Activated T-cell treated with anti-CD3 and anti-CD28 coated beads, Interleukin-2, amount 50 U/mL, for 4 hours (primary cell): ENCODE results near the gene COL4A1. TPM values are rescaled to one million over a fixed set of nuclear protein-coding genes. Genes with fewer than 3 reads are reported as not detected.

Source experiments
- ATAC-seq, 2 donors: fragments of 200-7000 bp; cut with Tn5 transposase; one replicate each; pipeline ENCODE4 v1.10.0; 2021
- DNase-seq: peaks from one replicate; pipeline ENCODE4 v3.0.0-alpha.2; 2020
- H3K27me3 Mint-ChIP-seq: one replicate; pipeline ENCODE4 v1.8.0; 2021; ENCODE audit warnings: low read depth, mixed read lengths
- H3K36me3 Mint-ChIP-seq: one replicate; pipeline ENCODE4 v1.8.0; 2022; ENCODE audit warnings: mixed read lengths; ENCODE audit not compliant: insufficient read depth
- H3K4me1 Mint-ChIP-seq: one replicate; pipeline ENCODE4 v1.8.0; 2021; ENCODE audit warnings: low read depth, mixed read lengths
- H3K4me3 Mint-ChIP-seq: one replicate; pipeline ENCODE4 v1.8.0; 2021; ENCODE audit warnings: mild to moderate bottlenecking, moderate library complexity, mixed read lengths
- H3K9me3 Mint-ChIP-seq: one replicate; pipeline ENCODE4 v1.8.0; 2021; ENCODE audit warnings: mixed read lengths
- total RNA-seq, 3 donors: library from RNA; stranded (reverse); gene quantifications; one replicate each; pipeline ENCODE4 v1.2.1, GENCODE V29; 2021

The COL4A1 gene
- total RNA-seq, 3 donors from 2014 or later, result 0.42 to 0.66 (median 0.54) TPM

DNA sequence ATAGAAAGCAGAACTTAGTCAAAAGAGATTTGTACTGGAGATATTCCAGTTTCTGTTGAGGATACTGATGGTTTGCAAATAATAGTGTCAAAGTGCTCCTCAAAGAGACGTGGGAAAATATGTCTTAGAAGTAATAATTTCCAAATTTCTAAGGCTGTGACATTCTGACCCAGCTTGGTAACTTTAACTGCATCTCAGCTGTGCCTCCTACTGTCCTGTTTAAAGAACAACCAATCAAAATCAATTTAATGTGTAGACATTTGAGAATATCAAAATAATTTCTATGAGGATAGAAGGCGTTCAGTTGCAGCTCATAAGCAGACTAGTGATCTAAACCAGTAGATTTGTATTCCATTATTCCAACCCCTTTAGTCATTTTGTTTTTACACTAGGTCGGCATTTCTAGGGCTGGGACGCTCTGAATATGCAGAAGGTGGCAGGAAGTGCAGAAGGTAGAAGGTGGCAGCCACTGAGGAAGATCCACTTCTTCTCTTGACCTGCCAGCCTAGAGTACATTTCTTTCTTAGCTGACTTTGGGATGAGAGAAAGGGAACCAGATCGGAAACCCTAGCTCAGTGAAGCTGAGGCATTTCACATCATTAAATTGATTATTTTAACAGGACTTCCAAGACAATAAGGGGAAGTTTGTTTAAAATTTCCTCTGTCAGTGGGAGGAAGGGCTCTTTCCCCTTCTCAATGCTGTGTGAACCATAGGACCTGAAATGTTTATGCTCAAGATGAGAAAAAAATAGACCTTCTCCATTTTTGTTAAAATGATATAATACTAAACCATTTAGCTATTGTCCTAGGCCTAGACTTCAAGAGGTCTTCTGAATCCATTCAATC, 67.5 kb downstream of the COL4A1 start:
- Mint-ChIP-seq H3K27me3 (peaks cover 13% of the 10 kb centered on the region), H3K4me1 (no peaks in the 10 kb centered on the region), H3K9me3 (no peaks in the 10 kb centered on the region), H3K4me3 (no peak overlapping the region), H3K36me3 (no peaks in the 10 kb centered on the region)
- DNase-seq (no peak), ATAC-seq (no peak)

DNA sequence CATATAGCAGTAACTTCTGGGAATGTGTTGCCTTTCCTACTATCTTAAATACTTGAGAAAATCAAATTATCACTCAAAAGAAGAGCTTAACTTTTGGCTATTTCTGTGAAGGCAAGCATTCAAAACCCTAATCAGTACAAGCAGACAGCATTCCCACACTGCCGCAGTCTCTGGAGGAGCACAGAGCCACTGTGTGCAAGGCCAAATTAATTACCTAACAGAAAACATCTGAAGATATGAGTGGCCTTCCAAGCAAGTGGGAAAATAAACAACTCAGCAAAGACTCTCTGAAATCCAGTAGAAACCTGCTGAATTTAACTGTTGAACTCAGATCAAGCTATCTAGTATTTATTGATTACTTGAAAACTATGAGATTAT, 68.2 kb downstream of the COL4A1 start:
- ATAC-seq (no peak), DNase-seq (no peak)
- no peaks in the 10 kb centered on the region for H3K36me3 Mint-ChIP-seq
- no peaks in the 10 kb centered on the region for H3K9me3 Mint-ChIP-seq
- peaks cover 20% of the 10 kb centered on the region for H3K27me3 Mint-ChIP-seq
- no peak overlapping the region for H3K4me3 Mint-ChIP-seq
- H3K4me1 Mint-ChIP-seq, result no peaks in the 10 kb centered on the region

DNA sequence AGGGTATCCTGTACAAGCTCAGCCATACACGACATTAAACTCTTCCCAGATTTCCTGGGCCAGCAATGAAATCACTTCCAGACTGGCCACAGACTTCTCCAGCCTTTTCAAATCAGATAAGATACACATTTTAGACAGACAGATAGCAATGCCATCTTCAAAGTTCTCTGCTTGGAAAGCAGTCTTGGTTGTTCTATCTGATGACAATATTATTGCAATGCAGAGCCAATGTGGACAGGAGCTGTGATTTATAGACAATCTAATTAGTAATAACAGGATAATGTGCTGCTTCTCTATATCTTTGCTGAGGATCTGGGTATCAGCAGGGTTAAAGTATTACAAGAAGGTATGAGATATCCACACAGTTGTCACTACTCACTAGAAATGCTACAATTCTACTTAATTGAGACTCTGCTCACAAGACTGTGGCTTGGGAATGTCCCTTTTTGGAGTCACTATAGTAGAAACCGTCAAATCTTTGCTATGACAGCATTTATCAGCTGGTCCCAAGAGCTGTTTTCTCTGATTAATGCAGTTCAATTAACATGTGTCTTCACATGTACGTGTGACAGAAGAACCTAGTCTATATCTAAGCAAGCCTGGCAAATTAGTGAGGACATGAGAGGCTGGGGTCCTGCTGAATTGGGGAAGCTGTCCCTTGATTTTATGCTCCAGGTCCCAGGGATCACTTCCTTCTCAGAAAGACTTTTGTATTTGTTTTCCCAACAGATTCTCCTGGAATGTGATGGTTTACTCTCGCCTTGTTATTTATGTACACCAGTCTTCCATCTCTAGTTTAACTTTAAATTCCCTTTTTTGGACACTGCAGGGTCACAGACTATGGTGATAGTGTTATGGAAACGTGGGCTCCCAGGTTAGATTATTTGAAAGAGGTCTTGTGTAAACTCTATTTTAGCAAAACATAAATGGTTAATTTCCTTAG, 68.8 kb downstream of the COL4A1 start:
- H3K4me1 Mint-ChIP-seq, result no peaks in the 10 kb centered on the region
- H3K9me3 Mint-ChIP-seq, result no peaks in the 10 kb centered on the region
- no peak overlapping the region for H3K4me3 Mint-ChIP-seq
- H3K36me3 Mint-ChIP-seq, result no peaks in the 10 kb centered on the region
- H3K27me3 Mint-ChIP-seq, result peaks cover 24% of the 10 kb centered on the region
- ATAC-seq, result no peak
- DNase-seq, result no peak

DNA sequence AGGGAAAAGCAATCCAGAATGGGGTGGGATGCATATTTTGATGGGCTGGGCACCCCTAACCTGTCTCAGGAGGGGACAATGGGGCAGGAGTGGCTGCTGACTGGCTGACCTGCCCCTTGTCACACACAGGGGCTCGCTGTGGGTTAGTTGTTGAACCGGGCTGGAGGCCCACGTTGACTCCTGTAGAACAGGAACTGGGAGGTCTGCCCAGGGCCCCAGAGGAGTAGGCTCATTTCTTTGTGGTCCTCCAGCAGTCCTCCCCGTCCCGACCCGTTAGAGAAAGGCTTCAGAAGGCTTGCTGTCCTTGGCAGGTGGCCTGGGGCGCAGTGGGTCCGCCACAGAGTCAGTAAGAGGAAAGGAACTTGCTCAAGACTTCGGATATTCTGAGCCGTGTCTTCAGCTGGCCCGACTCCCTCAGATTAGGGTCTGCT, 70.1 kb downstream of the COL4A1 start:
- Mint-ChIP-seq H3K4me3 (no peak overlapping the region), H3K9me3 (no peaks in the 10 kb centered on the region), H3K27me3 (peaks cover 22% of the 10 kb centered on the region), H3K36me3 (no peaks in the 10 kb centered on the region), H3K4me1 (no peaks in the 10 kb centered on the region)
- ATAC-seq (no peak), DNase-seq (no peak)

DNA sequence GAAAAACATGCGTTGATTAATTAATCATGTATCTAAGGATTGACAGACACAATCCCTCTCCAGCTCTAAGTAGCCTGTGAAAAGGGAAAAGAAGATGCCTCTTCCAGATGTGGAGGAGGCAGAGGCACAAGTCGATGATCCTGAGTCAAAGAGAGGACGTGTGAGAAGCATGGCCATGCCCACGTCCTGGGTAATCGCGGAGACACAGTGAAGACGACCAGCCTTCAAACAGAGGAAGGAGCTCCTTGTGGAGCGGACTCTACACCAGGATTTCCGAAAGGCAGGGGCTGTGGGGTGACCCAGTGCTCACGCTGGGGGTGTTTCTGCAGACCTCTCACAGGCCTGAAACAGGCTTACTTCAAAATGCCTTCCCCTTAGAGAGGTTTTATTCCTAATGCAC, 70.5 kb downstream of the COL4A1 start:
- Mint-ChIP-seq H3K27me3 (peaks cover 23% of the 10 kb centered on the region), H3K4me3 (no peak overlapping the region), H3K36me3 (no peaks in the 10 kb centered on the region), H3K4me1 (no peaks in the 10 kb centered on the region), H3K9me3 (no peaks in the 10 kb centered on the region)
- DNase-seq (no peak), ATAC-seq (no peak)

- Mint-ChIP-seq H3K36me3 (no peaks in the 10 kb centered on the region), H3K4me3 (no peak overlapping the region), H3K4me1 (no peaks in the 10 kb centered on the region), H3K9me3 (no peaks in the 10 kb centered on the region), H3K27me3 (peaks cover 31% of the 10 kb centered on the region)
- ATAC-seq (no peak), DNase-seq (no peak)
These were observed 72.4 kb downstream of the COL4A1 start for GRCh38 chr13:110234532-110234931.

- ATAC-seq, result no peak
- no peak for DNase-seq
- Mint-ChIP-seq H3K9me3 (no peaks in the 10 kb centered on the region), H3K27me3 (peaks cover 31% of the 10 kb centered on the region), H3K4me3 (no peak overlapping the region), H3K4me1 (no peaks in the 10 kb centered on the region), H3K36me3 (no peaks in the 10 kb centered on the region)
These were observed 73.0 kb downstream of the COL4A1 start for GRCh38 chr13:110233951-110234280.

- ATAC-seq, result no peak
These were observed 73.6 kb downstream of the COL4A1 start for GRCh38 chr13:110233181-110233950.

DNA sequence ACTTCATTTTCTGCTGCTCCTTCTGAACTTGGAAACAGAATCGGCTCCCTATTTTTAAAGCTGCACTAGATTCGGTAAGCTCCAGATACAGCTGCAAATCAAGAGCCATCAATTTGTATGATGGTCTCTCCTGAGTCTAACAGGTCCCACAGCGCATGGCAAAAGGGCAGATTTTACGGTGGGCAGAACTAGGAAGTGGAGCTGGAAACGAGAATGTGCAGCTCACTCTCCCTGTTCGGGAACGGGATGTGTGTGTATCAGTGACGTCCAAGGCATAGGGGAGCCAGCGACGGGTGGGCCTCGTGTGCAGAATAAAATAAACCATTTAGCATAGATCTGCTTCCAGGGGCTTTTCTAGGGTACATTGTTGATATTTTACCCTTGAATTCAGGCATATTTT, 74.2 kb downstream of the COL4A1 start:
- H3K36me3 Mint-ChIP-seq, result no peaks in the 10 kb centered on the region
- no peaks in the 10 kb centered on the region for H3K9me3 Mint-ChIP-seq
- peaks cover 31% of the 10 kb centered on the region for H3K27me3 Mint-ChIP-seq
- no peaks in the 10 kb centered on the region for H3K4me1 Mint-ChIP-seq
- ATAC-seq (no peak), DNase-seq (no peak)
- H3K4me3 Mint-ChIP-seq, result no peak overlapping the region

More at GRCh38 chr13:110233181-110233950, 73.6 kb downstream of the COL4A1 start:
- Mint-ChIP-seq H3K4me3 (no peak overlapping the region), H3K9me3 (no peaks in the 10 kb centered on the region), H3K4me1 (no peaks in the 10 kb centered on the region), H3K36me3 (no peaks in the 10 kb centered on the region), H3K27me3 (peaks cover 31% of the 10 kb centered on the region)
- no peak for DNase-seq

DNA sequence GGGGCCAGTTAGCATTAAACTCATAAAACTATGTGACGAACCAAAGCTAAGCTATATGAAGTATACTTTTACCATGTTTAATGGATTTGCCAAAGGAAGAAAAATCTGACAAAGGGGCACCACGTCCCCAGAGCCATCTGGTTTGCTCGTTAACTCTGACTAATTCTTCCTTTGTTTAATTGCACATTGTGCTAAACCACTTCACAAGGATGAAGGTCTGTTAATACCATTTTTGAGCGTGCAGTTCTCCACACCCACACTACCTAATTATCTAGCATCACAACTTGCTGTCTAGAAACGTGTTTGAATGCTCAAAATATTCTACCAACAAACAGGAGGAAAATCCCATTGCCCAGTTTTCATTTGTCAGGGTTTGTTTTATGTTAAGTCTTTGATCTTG, 74.8 kb downstream of the COL4A1 start:
- Mint-ChIP-seq H3K36me3 (no peaks in the 10 kb centered on the region), H3K4me3 (no peak overlapping the region), H3K4me1 (no peaks in the 10 kb centered on the region), H3K27me3 (peaks cover 31% of the 10 kb centered on the region), H3K9me3 (no peaks in the 10 kb centered on the region)
- ATAC-seq (no peak), DNase-seq (no peak)

- Mint-ChIP-seq H3K4me1 (no peaks in the 10 kb centered on the region), H3K4me3 (no peak overlapping the region), H3K9me3 (no peaks in the 10 kb centered on the region), H3K36me3 (no peaks in the 10 kb centered on the region), H3K27me3 (peaks cover 30% of the 10 kb centered on the region)
- ATAC-seq, result no peak
- no peak for DNase-seq
These were observed 75.5 kb downstream of the COL4A1 start for GRCh38 chr13:110231348-110232047.

DNA sequence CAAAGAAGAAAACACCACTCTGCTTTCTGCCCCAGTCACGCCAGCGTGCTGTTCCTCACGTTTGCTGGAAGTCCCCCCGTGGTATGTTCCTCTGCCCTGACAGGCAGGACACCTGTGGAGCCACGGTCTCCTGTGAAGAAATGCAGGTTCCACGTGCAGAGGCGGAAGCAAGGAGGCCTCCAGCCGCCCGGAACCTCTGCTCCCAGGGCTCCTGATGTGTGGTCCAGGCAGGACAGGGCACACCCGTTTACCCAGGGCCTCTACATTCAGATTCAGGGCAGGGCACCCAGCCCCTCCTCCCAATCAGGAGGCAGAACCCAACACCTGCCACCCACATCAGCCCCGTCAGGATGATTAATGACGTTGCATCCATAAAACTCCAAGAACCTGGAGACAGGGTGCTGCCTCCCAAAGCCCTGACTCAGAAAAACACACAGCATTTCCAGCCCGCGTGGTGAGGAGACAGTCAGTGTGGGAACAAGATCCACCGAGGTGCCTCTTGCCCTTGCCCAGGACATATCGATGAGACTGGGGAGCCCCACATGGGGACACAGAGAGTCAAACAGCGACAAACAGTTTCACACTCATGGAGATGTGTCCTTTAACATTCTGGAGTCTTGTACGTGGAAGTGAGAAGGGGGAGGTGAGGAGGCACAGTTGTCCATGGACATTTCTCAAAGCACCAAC, 76.2 kb downstream of the COL4A1 start:
- no peak overlapping the region for H3K4me3 Mint-ChIP-seq
- no peaks in the 10 kb centered on the region for H3K36me3 Mint-ChIP-seq
- peaks cover 23% of the 10 kb centered on the region for H3K27me3 Mint-ChIP-seq
- no peaks in the 10 kb centered on the region for H3K4me1 Mint-ChIP-seq
- H3K9me3 Mint-ChIP-seq, result no peaks in the 10 kb centered on the region
- ATAC-seq (no peak), DNase-seq (no peak)

DNA sequence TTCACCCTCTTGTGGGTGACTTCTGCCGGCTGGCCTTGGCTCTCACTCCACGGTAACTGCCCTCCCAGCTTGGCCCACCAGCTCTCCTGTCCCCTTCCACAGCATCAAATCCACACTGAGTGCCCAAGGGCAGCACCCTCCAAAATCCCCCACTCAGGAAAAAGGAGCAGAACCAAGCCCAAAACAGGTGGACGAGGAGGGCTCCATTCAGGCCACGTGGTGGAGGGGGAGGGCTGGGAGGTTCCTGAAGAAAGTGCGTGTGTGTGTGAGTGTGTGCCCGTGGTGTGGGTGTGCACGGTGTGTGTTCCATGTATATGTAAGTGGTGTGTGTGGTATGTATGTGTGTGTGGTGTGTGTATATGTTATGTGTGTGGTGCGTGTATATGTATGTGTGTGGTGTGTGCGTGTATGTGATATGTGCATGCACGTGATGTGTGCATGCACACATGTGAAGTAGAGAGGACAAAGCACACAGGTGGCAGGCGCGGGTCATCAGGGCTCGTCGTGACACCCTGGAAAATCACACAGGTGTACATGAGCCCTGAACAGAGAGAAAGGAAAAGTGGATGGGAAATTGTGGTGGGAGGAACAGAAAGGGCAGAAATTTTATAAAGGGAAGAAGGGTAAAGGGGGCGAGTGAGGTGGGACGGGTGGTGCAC, 76.9 kb downstream of the COL4A1 start:
- ATAC-seq, result no peak
- Mint-ChIP-seq H3K4me3 (no peak overlapping the region), H3K36me3 (no peaks in the 10 kb centered on the region), H3K27me3 (peaks cover 23% of the 10 kb centered on the region), H3K4me1 (no peaks in the 10 kb centered on the region), H3K9me3 (no peaks in the 10 kb centered on the region)
- DNase-seq, result no peak
